CD4-positive, alpha-beta T cell treated with Interleukin-2 at 100 ng/mL for 4 hours (primary cell): ENCODE results near the gene DHRS1.

Experiments used
- DNase-seq: peaks from one replicate; pipeline ENCODE4 v3.0.0-alpha.2; 2020; ENCODE audit warnings: low spot score

DHRS1 gene

GRCh38 chr14:24262821-24263733 is 36.5 kb downstream of the DHRS1 start, which contains the start of gene TGM1:
TGM1 (minus strand) TSS chr14:24263177; CDS start chr14:24262352, 825 bp downstream.
- no peak for DNase-seq

DNA sequence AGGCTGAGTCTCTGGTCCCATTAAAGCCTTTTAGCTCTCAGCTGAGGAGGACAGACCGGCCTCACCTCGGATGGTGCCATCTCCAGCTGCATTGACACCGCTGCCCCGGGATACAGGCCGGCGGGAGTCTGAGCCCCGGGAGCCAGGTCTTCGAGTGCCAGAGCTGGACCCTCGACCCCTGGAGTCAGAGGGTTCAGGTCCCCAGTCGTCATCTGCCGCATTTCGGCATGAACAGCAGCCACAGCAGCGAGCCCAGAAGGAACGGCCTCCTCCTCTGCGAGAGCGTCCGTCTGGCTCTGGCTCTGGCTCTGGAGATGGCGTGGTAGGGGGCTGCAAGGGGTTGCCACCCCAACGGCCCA is 37.6 kb downstream of the DHRS1 start:
- no peak for DNase-seq

DNA sequence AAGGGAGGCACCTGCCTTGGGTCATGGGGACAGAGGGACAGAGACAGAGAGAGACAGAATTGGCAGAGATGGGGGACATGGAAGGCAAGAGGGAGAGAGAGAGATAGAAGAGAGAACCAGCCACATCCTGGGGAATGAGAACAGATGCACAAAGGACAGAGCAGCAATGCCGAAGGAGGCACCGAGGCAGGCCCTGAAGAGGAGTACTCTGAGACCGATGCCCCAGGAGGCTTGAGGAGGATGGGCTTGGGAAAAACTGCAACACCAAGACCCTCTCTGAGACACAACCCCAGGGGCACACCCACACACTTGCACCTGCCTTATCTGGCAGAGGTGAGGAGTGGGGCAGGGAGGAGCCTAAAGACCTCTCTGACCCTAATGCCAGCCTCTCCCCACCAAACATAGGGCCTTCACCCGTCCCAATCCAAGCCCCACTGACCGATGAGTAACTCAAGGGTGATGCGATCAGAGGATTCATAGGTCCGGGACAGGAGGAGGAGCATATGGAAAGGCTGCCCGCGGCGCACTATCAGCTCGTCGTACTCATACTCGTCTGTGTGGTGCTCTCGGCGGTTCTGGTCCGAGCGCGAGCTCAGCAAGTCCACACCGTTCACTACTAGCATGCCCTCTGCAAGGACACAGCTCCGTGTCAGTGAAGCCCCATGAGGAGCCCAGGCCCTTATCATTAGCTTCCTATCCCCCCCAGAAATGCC is 38.2 kb downstream of the DHRS1 start:
- no peak for DNase-seq

- no peak for DNase-seq
These were observed 38.8 kb downstream of the DHRS1 start for GRCh38 chr14:24260780-24261157.

- no peak for DNase-seq
These were observed 39.4 kb downstream of the DHRS1 start for GRCh38 chr14:24260026-24260779.

DNA sequence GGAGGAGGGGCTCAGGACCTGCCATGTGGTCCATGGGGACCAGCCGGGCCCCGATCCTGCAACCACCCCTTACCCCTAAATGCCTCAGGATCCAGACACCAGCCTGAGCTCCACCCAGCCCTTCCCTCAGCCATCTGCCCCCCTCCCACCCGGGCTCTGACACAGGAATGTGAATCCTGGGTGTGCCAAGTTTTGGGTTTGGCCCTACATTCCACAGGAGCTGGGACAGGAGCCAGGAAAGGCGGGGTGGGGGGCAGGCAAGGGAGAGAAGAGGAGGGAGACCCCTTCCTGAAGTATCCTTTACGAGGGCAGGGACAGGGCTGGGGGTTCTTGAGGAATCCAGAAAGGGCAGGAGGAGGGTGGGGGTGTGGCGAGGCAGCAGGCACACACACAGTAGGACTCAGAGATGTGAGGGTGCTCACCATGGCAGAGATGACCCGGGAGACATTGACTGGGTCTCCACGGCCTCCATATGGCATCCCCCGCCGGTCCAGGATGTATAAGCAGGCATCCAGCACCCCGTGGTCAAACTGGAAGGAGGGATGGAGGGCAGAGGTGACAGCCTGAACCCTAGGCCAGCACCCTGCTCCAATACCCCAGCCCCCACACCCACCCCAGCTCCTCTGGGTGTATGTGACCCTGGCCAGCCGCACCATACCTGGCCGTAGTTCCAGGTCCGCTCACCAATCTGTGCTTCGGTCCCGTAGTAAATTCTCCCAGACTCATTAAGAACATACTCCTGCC is 40.1 kb downstream of the DHRS1 start:
- DNase-seq: no peak

DNA sequence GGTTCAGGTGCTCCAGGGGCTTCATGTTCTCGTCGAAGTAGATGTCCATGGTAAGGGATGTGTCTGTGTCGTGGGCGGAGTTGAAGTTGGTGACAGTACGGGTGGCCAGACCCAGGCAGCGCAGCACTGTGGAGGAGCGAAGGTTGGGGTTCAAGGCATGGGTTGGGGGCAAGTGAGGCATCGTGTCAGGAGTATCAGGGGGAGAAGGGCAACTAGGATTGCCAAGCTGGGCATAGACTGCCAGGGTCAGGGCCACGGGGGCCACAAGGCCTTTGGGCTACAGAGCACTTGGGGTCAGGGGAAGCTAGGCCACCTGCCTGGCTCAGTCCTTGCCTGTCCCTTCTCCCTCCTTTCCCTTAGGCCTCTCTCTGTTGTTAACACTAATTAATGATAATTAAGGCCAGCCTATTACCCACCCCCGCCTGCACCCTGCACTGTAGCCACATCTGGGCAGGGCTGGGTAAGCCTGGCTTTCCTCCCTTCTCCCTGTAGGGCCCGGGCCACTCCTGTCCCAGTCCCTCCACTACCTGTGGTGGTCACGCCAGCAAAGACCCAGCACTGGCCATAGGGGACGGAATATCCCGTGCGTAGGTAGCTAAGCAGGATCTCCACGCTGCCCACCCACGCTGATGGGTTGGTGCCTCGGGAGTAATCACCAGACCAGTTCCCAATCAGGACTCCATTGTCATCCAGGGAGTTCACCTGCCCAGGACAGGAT is 40.9 kb downstream of the DHRS1 start:
- DNase-seq: no peak

- no peak for DNase-seq
These were observed 41.5 kb downstream of the DHRS1 start for GRCh38 chr14:24258119-24258518.

GRCh38 chr14:24256960-24257359 is 42.6 kb downstream of the DHRS1 start:
- DNase-seq: no peak

- no peak for DNase-seq
These were observed 43.5 kb downstream of the DHRS1 start for GRCh38 chr14:24255931-24256711.

DNA sequence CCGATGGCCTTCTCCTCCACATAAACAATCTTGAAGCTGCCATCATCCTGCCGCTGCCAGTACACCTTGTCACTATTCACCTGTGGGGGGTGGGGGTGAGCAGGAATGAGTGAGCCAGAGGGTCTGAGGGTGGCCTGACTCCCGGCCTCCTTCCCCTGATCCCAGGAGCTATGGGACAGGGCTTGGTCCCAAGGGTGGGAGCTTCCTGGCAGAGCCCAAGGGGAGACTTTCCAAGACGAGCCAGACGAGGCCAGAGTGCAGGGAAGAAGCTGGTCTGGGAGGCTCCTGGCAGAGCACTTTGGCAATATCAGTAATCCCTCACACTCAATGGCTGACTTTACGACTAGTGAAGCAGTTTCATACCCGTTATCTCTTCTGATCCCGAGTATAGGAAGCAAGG is 44.1 kb downstream of the DHRS1 start:
- DNase-seq: no peak

GRCh38 chr14:24254630-24255392 is 44.8 kb downstream of the DHRS1 start:
- DNase-seq: no peak

DNA sequence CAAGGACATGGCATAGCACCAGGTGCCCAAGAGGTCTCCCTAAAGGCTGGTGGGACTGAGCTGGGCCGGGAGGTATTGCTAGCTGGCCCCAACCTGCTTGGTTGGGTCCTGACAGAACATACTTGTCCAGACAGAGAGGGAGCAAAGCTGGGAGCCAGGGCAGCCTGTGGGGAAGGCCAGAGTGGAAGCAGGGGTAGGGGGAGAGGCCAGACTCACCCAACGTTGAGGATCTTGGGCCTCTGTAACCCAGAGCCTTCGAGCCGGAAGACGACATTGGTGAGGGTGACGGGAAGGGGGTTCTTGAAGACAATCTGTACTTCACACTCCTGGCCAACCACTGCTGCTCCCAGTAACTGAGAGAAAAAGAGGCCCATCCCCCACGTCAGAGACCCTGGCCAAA is 45.6 kb downstream of the DHRS1 start:
- DNase-seq: no peak

DNA sequence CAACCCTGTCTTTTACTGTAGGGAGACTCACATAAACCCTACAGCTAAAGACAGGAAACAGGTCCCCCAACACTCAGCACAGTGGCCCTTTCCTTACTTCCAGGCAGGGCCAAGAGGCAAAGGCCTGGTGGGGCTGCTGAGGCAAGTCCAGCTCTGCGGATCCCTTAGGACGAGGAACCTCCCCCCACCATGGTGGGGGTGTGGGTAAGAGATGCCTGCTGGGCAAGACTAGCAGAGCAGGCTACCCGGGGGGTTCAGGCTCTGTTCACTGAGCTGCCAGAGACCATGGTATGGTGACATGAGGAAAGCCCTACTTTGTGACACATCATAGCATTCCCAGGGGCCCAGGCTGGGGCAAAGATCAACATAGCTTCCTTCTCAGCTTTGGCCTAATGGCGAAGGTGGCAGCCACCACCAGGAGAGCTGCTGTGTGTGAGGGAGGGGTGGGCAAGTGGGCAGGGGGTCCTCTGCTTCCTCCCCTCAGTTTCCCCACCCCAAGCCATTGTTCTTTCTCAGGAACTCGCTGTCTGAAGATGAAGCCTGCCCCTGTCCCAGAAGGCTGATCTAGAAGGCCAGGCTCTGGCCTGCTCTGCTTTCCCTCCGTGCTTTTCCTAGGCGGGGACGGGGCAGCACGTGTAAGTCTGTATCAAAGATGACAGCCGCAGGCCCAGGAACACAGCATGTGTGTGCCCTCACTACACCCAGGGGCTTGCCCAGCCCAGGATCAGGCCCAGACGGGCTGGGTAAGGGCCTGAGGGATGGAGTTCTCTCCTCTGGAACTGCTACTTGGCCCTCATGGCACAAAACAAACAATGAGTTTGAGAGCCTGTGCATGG is 47.1 kb downstream of the DHRS1 start:
- DNase-seq: no peak

GRCh38 chr14:24251880-24252288 is 47.7 kb downstream of the DHRS1 start:
- no peak for DNase-seq

DNA sequence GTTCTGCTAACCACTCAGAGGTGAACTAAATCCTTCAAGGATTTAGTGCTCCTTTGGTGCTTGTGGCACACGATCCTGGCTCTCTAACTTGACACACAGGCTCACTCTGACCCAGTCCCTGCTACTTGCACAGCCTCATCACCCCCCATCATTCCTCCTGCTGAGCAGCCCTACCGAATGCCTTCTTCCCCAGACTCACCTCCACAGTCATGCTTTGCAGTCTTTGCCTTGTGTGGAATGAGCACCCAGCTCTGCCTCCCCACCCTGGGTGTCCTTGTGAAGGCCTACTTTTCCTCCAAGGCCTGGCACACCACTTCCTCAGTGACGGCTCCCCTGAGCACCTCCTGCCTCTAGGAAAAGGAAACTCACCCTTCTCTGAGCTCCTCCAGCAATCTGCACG is 49.2 kb downstream of the DHRS1 start:
- DNase-seq: no peak

DNA sequence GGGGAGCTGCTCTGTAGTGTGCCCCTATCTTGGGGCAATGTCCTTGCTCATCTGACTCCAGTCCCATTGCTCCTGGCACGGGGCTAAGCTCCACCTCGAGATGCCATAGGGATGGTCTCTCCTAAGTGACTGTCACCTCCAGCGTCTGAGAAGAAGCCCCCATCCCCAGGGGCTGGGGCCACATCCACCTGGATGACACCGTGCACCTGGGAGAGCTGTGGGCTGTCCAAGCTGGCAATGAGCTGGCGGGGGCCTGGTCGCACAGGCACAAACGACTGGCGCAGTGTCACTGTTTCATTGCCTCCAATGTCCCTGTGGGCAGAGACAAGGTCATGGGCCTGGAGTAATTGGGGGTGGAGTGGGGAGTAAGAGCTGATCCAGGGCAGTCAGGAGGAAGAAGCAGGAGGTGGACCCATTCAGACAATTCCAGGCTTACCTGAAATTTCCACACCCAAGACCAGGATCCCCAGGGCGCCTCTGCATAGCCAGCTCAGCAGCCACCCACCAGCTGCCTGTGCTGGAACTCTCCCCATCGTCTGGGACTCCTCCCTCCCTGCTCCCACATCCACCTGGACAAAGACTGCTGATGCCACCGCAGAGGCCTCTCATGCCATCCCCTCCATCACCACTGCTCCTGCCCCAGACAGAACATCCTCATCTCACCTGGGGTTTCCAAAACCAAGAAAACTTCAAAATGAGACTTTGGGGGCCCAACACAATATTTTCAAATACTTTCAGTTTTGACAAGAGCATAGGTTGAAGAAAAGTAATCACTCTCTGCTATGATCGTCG is 50.2 kb downstream of the DHRS1 start:
- DNase-seq: no peak

DNA sequence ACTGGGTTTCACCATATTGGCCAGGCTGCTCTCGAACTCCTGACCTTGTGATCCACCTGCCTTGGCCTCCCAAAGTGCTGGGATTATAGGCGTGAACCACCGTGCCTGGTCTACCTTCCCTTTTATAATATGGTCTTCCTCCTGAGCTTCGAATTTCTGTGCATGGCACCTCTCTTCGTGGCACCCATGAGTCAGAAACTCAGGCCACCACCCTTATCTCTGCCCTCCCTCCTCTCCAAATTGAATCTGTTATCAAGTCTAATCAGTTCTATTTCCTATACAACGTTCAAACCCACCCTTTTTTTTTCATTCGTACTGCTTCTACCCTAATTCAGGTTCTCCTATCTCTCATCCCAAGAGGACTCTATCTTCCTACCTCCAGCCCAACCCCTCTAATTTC is 52.2 kb downstream of the DHRS1 start:
- DNase-seq: peak; percentile 31
